Nephron (organoid): ENCODE data around the gene MRPS14.

Source experiments
- H3K27ac Mint-ChIP-seq, 3 experiments: 2 replicates each; pipeline ENCODE4 v1.8.0; 2020; ENCODE audit warnings: mixed read lengths in 3 of 3, mild to moderate bottlenecking in 2 of 3, moderate library complexity in 1 of 3
- H3K27me3 Mint-ChIP-seq: 2 replicates; pipeline ENCODE4 v1.8.0; 2021; ENCODE audit warnings: low read depth, mild to moderate bottlenecking, moderate library complexity, mixed read lengths
- H3K36me3 Mint-ChIP-seq: 2 replicates; pipeline ENCODE4 v1.8.0; 2020; ENCODE audit warnings: low read depth, mixed read lengths
- H3K4me1 Mint-ChIP-seq: 2 replicates; pipeline ENCODE4 v1.8.0; 2020; ENCODE audit warnings: mixed read lengths
- H3K4me3 Mint-ChIP-seq, 3 experiments: 2 replicates each; pipeline ENCODE4 v1.8.0; 2020; ENCODE audit warnings: mild to moderate bottlenecking in 3 of 3, mixed read lengths in 3 of 3, moderate library complexity in 2 of 3
- H3K9me3 Mint-ChIP-seq: 2 replicates; pipeline ENCODE4 v1.8.0; 2020; ENCODE audit warnings: mixed read lengths
- CTCF ChIP-seq, 3 experiments: fragments of 200-600 bp; sonication (generic); IDR thresholded peaks; one replicate each; pipeline ENCODE4 v1.5.0; 2021; ENCODE audit warnings: antibody characterized with exemption in 3 of 3; ENCODE audit not compliant: unreplicated experiment in 3 of 3

Gene MRPS14

GRCh38 chr1:174963529-174964125 lies 59.6 kb downstream of the MRPS14 start:
- peaks cover 45% of the 10 kb centered on the region for H3K4me1 Mint-ChIP-seq
- H3K9me3 Mint-ChIP-seq: no peaks in the 10 kb centered on the region
- TF ChIP-seq CTCF (IDR thresholded peaks at IDR 0.05; ENCODE audit: unreplicated experiment in 3 of 3): no peak
- peak overlapping the region in 1 of 3 experiments; percentile 24 for H3K4me3 Mint-ChIP-seq
- peak overlapping the region; percentile 58 to 89 (median 75) for H3K27ac Mint-ChIP-seq
- H3K27me3 Mint-ChIP-seq: no peaks in the 10 kb centered on the region
- no peaks in the 10 kb centered on the region for H3K36me3 Mint-ChIP-seq
